ENCODE measurements around the gene PIGK. TPM values are rescaled to one million over a fixed set of nuclear protein-coding genes. Genes with fewer than 3 reads are reported as not detected.

PIGK gene
- total RNA-seq, 1 donor from 2014 or later = 22.1 TPM

- DNase-seq (ENCODE audit: low spot score, unreplicated experiment) = no peak
- TF ChIP-seq CTCF (IDR thresholded peaks at IDR 0.05; ENCODE audit: unreplicated experiment) = no peak
- no peak overlapping the region for H3K27ac Mint-ChIP-seq
- no peak overlapping the region for H3K4me3 Mint-ChIP-seq (ENCODE audit: low read depth)
- H3K27me3 Mint-ChIP-seq = no peaks in the 10 kb centered on the region
- H3K36me3 Mint-ChIP-seq (ENCODE audit: insufficient read depth) = peaks cover 3% of the 10 kb centered on the region
- peaks cover 10% of the 10 kb centered on the region for H3K4me1 Mint-ChIP-seq (ENCODE audit: low read depth)
- no peaks in the 10 kb centered on the region for H3K9me3 Mint-ChIP-seq (ENCODE audit: low read depth)
Observed at GRCh38 chr1:77234096-77234495, 14.9 kb upstream of the PIGK start.

- Mint-ChIP-seq H3K27ac (no peak overlapping the region), H3K36me3 (ENCODE audit: insufficient read depth) (peaks cover 3% of the 10 kb centered on the region), H3K4me1 (ENCODE audit: low read depth) (peaks cover 14% of the 10 kb centered on the region), H3K27me3 (no peaks in the 10 kb centered on the region), H3K9me3 (ENCODE audit: low read depth) (no peaks in the 10 kb centered on the region), H3K4me3 (ENCODE audit: low read depth) (no peak overlapping the region)
- no peak for TF ChIP-seq CTCF (IDR thresholded peaks at IDR 0.05; ENCODE audit: unreplicated experiment)
- no peak for DNase-seq (ENCODE audit: low spot score, unreplicated experiment)
Observed at GRCh38 chr1:77232829-77233228, 13.6 kb upstream of the PIGK start.

GRCh38 chr1:77230051-77230450 is 10.8 kb upstream of the PIGK start:
- peaks cover 3% of the 10 kb centered on the region for H3K36me3 Mint-ChIP-seq (ENCODE audit: insufficient read depth)
- no peak overlapping the region for H3K4me3 Mint-ChIP-seq (ENCODE audit: low read depth)
- no peaks in the 10 kb centered on the region for H3K27me3 Mint-ChIP-seq
- H3K4me1 Mint-ChIP-seq (ENCODE audit: low read depth) = peaks cover 14% of the 10 kb centered on the region
- TF ChIP-seq CTCF (IDR thresholded peaks at IDR 0.05; ENCODE audit: unreplicated experiment) = no peak
- no peak for DNase-seq (ENCODE audit: low spot score, unreplicated experiment)
- no peaks in the 10 kb centered on the region for H3K9me3 Mint-ChIP-seq (ENCODE audit: low read depth)
- no peak overlapping the region for H3K27ac Mint-ChIP-seq

- Mint-ChIP-seq H3K27me3 (no peaks in the 10 kb centered on the region), H3K27ac (peak overlapping the region; percentile 62), H3K9me3 (ENCODE audit: low read depth) (peaks cover 3% of the 10 kb centered on the region), H3K4me3 (ENCODE audit: low read depth) (no peak overlapping the region), H3K4me1 (ENCODE audit: low read depth) (peaks cover 14% of the 10 kb centered on the region), H3K36me3 (ENCODE audit: insufficient read depth) (peaks cover 6% of the 10 kb centered on the region)
- no peak for TF ChIP-seq CTCF (IDR thresholded peaks at IDR 0.05; ENCODE audit: unreplicated experiment)
- no peak for DNase-seq (ENCODE audit: low spot score, unreplicated experiment)
Observed at GRCh38 chr1:77228836-77229235, 9.6 kb upstream of the PIGK start.

GRCh38 chr1:77227381-77227780 is 8.2 kb upstream of the PIGK start:
- Mint-ChIP-seq H3K9me3 (ENCODE audit: low read depth) (peaks cover 3% of the 10 kb centered on the region), H3K4me1 (ENCODE audit: low read depth) (peaks cover 14% of the 10 kb centered on the region), H3K36me3 (ENCODE audit: insufficient read depth) (peaks cover 17% of the 10 kb centered on the region), H3K4me3 (ENCODE audit: low read depth) (no peak overlapping the region), H3K27ac (no peak overlapping the region), H3K27me3 (no peaks in the 10 kb centered on the region)
- no peak for DNase-seq (ENCODE audit: low spot score, unreplicated experiment)
- TF ChIP-seq CTCF (IDR thresholded peaks at IDR 0.05; ENCODE audit: unreplicated experiment) = no peak

Data from progenitor cell of endocrine pancreas (in vitro differentiated cells).